K562 (cell line): ENCODE results near the gene SCFD2. TPM values are rescaled to one million over a fixed set of nuclear protein-coding genes. Genes with fewer than 3 reads are reported as not detected.
A peak's percentile ranks its signal among the peaks of the same experiment; 100 is the strongest.
"Not testable (repeated sequence)": the region's sequence is repeated elsewhere in the genome, so short reads cannot be mapped to it uniquely, and the experiment has no call there.

Source experiments
- ATAC-seq: fragments of 200-7000 bp; cut with Tn5 transposase; 3 replicates; pipeline ENCODE4 v1.9.1; 2020; ENCODE audit warnings: moderate library complexity
- BruUV-seq: library from RNA; stranded (reverse); fragments of 400-500 nt; replicated peaks from 2 replicates; lab custom pipeline; 2021; lab: Mats Ljungman, UMichigan
- CTCF ChIA-PET: fragments of 300-600 bp; formaldehyde crosslinking; extraction: SDS; loops from one replicate; lab custom pipeline; 2021; ENCODE audit warnings: low intra/inter-chr PET ratio; lab: Yijun Ruan, JAX
- POLR2A ChIA-PET: fragments of 300-600, 350-650 bp; sonication (Branson Sonifier 250); formaldehyde crosslinking; extraction: SDS; loops from one replicate; lab custom pipeline; 2021; ENCODE audit warnings: antibody characterized with exemption, inconsistent platforms; lab: Yijun Ruan, JAX
- DNase-seq, 4 experiments: peaks; one replicate each; pipeline versions ENCODE4 v3.0.0 to v3.0.0-alpha.2; 2011 to 2018; ENCODE audit warnings: low spot score in 3 of 4, mixed read lengths in 3 of 4; ENCODE audit errors: extremely low read depth in 1 of 4
- FAIRE-seq: peaks from 2 replicates; lab custom pipeline; 2011; peaks lifted over from hg19 to GRCh38; lab: Jason Lieb, UNC
- H2AFZ ChIP-seq: 2 replicates; pipeline ENCODE4 v1.6.0; 2011; ENCODE audit warnings: low read depth, low read length, control low read depth, inconsistent platforms
- H3K27ac ChIP-seq: fragments of 200-600 bp; 3 replicates; pipeline ENCODE4 v1.8.0; 2011; ENCODE audit warnings: low read depth, mild to moderate bottlenecking, control low read depth, inconsistent platforms, low read length, moderate library complexity, mixed read lengths; ENCODE audit errors: extremely low read depth
- H3K27me3 ChIP-seq, 2 experiments: fragments of 300-600 bp in 1 of 2; 2 replicates in 1 of 2; 3 replicates in 1 of 2; pipeline versions ENCODE4 v1.6.0 to v1.8.0; 2011; ENCODE audit warnings: inconsistent platforms in 2 of 2, low read length in 2 of 2, mild to moderate bottlenecking in 1 of 2, mixed read lengths in 1 of 2, moderate library complexity in 1 of 2; ENCODE audit not compliant: control insufficient read depth in 2 of 2, insufficient read depth in 2 of 2
- H3K36me3 ChIP-seq: fragments of 300-600 bp; 3 replicates; pipeline ENCODE4 v1.8.0; 2011; ENCODE audit warnings: mild to moderate bottlenecking, low read length, inconsistent platforms; ENCODE audit not compliant: control insufficient read depth, insufficient read depth
- H3K4me1 ChIP-seq, 2 experiments: fragments of 200-600 bp in 1 of 2; replicated peaks in 1 of 2; 2 replicates in 1 of 2; 3 replicates in 1 of 2; pipeline versions ENCODE4 v1.5.1 to v1.8.0; 2011; ENCODE audit warnings: inconsistent platforms in 2 of 2, low read length in 2 of 2, mild to moderate bottlenecking in 1 of 2, mixed read lengths in 1 of 2, moderate library complexity in 1 of 2; ENCODE audit not compliant: control insufficient read depth in 2 of 2, insufficient read depth in 2 of 2
- H3K4me2 ChIP-seq: 2 replicates; pipeline ENCODE4 v1.6.1; 2011; ENCODE audit warnings: low read length, control low read depth, inconsistent platforms, mixed read lengths; ENCODE audit not compliant: insufficient read depth
- H3K4me3 ChIP-seq: fragments of 200-600 bp; sonication (generic), shearing (Covaris generic); 2 replicates; pipeline ENCODE4 v1.5.1; 2016; ENCODE audit warnings: control low read depth, inconsistent platforms
- H3K79me2 ChIP-seq: fragments of 200-600 bp; 3 replicates; pipeline ENCODE4 v1.8.0; 2011; ENCODE audit warnings: low read length, inconsistent platforms; ENCODE audit not compliant: control insufficient read depth, insufficient read depth
- H3K9ac ChIP-seq, 2 experiments: 2 replicates each; pipeline versions ENCODE4 v1.6.0 to v1.6.1; 2011; ENCODE audit warnings: low read depth in 2 of 2, low read length in 2 of 2, control low read depth in 1 of 2, inconsistent platforms in 1 of 2, mild to moderate bottlenecking in 1 of 2, mixed read lengths in 1 of 2; ENCODE audit not compliant: insufficient read depth in 1 of 2
- H3K9me1 ChIP-seq: one replicate; pipeline ENCODE4 v1.6.0; 2011; ENCODE audit warnings: inconsistent platforms, mild to moderate bottlenecking, low read length, moderate library complexity; ENCODE audit not compliant: control insufficient read depth, insufficient read depth
- H3K9me3 ChIP-seq: replicated peaks from 2 replicates; pipeline ENCODE4 v1.5.1; 2011; ENCODE audit warnings: low read depth, low read length, inconsistent platforms; ENCODE audit not compliant: control insufficient read depth, insufficient read depth
- H4K20me1 ChIP-seq: replicated peaks from 2 replicates; pipeline ENCODE4 v1.6.1; 2011; ENCODE audit warnings: low read length, inconsistent platforms, mixed read lengths; ENCODE audit not compliant: control insufficient read depth, insufficient read depth
- AFF1 ChIP-seq, 2 experiments: fragments of 450-650 bp; IDR thresholded peaks; 2 replicates each; pipeline ENCODE4 v1.6.1; 2018; ENCODE audit warnings: mild to moderate bottlenecking in 2 of 2, low read depth in 1 of 2; ENCODE audit not compliant: partially characterized antibody in 2 of 2
- in situ Hi-C: fragments of 300-500 bp; cut with MboI; formaldehyde crosslinking; loops from 4 replicates; pipeline ENCODE4 v1.15.0; 2018; ENCODE audit warnings: inconsistent platforms, mixed read lengths
- intact Hi-C: fragments of 100-400 bp; cut with micrococcal nuclease; formaldehyde crosslinking; loops from 2 replicates; pipeline ENCODE4 v1.14.2; 2022
- polyA plus RNA-seq, 8 experiments: library from polyadenylated mRNA; depleted of rRNA in 4 of 8; stranded (reverse) in 5 of 8; unstranded in 3 of 8; fragments of >200 nt; fragmentation: Nextera tagmentation in 2 of 8; fragmentation: Illumina TruSeq in 1 of 8; extraction: Ambion mirVana in 2 of 8; extraction: Trizol in 1 of 8; gene quantifications; 2 replicates each; pipeline versions ENCODE4 v1.2.1 to v1.2.3, GENCODE V29; 2011 to 2014; ENCODE audit warnings: inconsistent platforms in 1 of 8, missing spikeins in 1 of 8
- total RNA-seq, 7 experiments: library from RNA; depleted of rRNA in 6 of 7; stranded (reverse); fragments of >200 nt in 6 of 7; fragmentation: Illumina TruSeq in 2 of 7; extraction: Trizol in 2 of 7; gene quantifications; 2 replicates each; pipeline versions ENCODE4 v1.2.1 to v1.2.3, GENCODE V29; 2011 to 2021; ENCODE audit warnings: low replicate concordance in 1 of 7

Gene SCFD2
- total and polyA plus RNA-seq, 9 of the 15 experiments (the other 6 are each of a cell fraction or from before 2014, with no cell fraction given): 5.7 to 30.3 (median 22.8) TPM

GRCh38 chr4:53292209-53292608, 73.7 kb downstream of the SCFD2 start:
- CTCF ChIA-PET, BruUV-seq, in situ Hi-C loops, FAIRE-seq, H3K27ac ChIP-seq: not testable (repeated sequence)
- TF ChIP-seq AFF1 (IDR thresholded peaks at IDR 0.05; ENCODE audit: low read depth in 1 of 2, partially characterized antibody in 2 of 2): peak in 1 of 2 experiments; percentile 96
- TF ChIP-seq, all 486 proteins: peak for 1; not testable (repeated sequence) for 485
- intact Hi-C loops, H3K4me2 ChIP-seq, H4K20me1 ChIP-seq, H3K4me3 ChIP-seq, H3K79me2 ChIP-seq, H3K9me1 ChIP-seq, POLR2A ChIA-PET, H3K36me3 ChIP-seq, H3K27me3 ChIP-seq, H3K4me1 ChIP-seq, H3K9me3 ChIP-seq, ATAC-seq, H3K9ac ChIP-seq, H2AFZ ChIP-seq, DNase-seq: not testable (repeated sequence)
